HG03095 (cell line): Measurements from ENCODE around the gene SPAG16.
"Not testable (repeated sequence)": the region's sequence is repeated elsewhere in the genome, so short reads cannot be mapped to it uniquely, and the experiment has no call there.

Experiments used
- ATAC-seq: cut with Tn5 transposase; IDR thresholded peaks from one replicate; pipeline ENCODE4 v1.9.1; 2021; ENCODE audit warnings: moderate library complexity; ENCODE audit not compliant: unreplicated experiment

SPAG16 gene

GRCh38 chr2:214057986-214058385, 773.7 kb downstream of the SPAG16 start:
- no peak for ATAC-seq

DNA sequence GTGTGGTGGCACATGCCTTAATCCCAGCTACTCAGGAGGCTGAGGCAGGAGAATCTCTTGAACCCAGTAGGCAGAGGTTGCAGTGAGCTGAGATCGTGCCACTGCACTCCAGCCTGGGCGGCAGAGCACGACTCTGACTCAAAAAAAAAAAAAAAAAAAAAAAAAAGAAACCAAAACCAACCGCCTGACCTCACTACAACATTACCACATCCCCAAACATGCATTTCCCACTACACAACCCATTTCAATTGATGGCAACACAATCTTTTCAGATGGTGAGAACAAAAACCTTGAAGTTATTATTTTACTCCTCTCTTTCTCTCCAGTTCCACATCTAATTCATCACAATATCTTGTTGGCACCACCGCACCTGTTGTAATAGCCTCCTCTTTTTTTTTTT, 778.0 kb downstream of the SPAG16 start:
- not testable (repeated sequence) for ATAC-seq

GRCh38 chr2:214064471-214064870, 780.2 kb downstream of the SPAG16 start:
- no peak for ATAC-seq

DNA sequence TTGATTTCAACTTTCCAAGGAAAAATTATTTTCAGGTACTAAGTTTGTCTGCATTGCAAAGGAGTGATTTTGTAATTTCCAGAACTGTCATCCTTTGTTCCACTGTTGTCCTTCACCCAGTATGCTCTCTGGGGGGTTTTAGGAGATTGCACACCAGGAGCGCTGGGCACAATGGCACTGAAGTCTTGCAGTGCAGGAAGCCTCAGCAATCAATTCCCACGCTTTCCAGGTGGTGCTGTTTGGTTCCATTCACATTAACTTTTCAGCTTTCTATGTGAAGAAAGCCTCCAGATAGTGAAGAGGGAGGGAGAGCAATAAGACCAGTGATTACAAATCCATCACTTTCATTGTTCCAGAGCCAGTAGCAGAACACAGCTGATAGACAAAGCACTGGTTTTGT, 782.6 kb downstream of the SPAG16 start:
- no peak for ATAC-seq

DNA sequence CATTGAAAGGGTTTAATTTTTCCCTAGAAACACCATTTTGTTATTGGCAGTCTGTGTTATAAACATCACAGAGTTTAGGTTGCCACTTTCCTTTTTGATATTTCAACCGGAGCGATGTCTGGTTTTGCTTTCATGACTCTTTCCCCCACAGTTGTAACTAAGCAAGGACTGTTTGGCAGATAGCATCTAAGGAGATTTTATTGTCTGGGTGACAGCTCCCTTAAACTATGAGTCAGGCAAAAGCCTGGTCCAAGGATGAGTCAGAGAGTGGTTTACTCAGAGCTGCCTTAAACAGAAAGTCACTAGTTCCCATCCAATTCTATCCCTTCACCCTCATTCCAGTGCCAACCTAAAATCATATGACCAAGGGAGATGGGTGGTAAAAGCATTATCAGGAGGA, 785.0 kb downstream of the SPAG16 start:
- ATAC-seq, result no peak

DNA sequence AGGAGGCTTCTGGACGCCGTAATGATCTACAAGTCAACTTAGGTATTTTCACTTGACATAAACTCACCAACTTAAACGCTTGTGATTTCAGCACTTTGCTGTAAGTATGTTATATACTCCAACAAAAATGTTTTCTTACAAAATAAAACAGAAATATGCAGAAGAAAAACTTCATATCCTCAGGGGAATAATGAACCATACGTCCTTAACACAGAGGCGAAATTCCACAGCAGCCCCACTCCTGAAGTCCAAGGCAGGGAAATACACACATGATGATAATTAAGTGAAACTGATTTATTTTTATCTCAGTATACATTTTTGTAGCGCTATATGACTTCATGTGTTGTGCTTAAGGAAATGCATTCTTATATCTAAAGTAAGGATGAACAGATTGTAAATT, 791.2 kb downstream of the SPAG16 start:
- ATAC-seq, result no peak

GRCh38 chr2:214076527-214076926, 792.3 kb downstream of the SPAG16 start:
- ATAC-seq, result no peak

DNA sequence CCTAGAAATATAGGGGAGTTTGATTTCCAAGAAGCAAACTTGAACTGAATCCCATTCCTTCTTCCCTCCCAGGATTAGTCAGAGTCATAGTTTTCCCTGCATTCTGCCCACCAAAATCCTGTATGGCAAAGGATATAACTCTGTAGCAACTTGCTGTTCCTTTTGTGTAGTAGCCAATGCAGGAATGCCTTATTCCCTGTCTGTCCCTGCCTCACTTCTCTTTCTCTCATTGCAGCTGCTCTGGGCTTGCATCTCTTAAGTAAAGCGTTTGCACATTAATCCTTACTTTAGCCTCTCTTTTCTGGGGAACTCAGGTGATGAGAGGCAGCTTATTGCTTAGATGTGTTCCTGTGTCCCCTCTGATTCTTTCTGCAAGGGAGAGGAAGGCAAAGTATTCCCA, 793.5 kb downstream of the SPAG16 start:
- ATAC-seq, result no peak

DNA sequence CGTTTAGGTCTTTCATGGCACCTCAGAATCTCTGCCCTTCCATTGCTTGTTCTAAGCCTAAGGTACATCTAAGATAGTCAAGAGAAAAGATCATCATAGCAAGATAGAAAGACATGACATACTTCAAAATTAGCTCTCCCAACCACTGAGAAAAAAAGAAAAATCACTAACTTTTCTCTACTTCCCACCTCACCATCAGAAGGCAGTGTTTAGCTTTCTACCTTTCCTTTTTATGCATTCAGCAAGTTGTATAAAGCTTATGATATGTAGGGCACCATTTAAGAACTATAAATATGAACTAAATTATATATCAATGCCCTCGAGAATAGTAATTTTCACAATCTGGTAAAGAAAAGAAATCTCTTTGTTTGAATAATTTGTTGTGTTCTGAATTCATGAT, 794.8 kb downstream of the SPAG16 start:
- no peak for ATAC-seq

GRCh38 chr2:214088536-214088935, 804.3 kb downstream of the SPAG16 start:
- ATAC-seq, result no peak

GRCh38 chr2:214096208-214096715, 812.0 kb downstream of the SPAG16 start:
- ATAC-seq, result no peak

- no peak for ATAC-seq
These were observed 814.5 kb downstream of the SPAG16 start for GRCh38 chr2:214098811-214099210.

DNA sequence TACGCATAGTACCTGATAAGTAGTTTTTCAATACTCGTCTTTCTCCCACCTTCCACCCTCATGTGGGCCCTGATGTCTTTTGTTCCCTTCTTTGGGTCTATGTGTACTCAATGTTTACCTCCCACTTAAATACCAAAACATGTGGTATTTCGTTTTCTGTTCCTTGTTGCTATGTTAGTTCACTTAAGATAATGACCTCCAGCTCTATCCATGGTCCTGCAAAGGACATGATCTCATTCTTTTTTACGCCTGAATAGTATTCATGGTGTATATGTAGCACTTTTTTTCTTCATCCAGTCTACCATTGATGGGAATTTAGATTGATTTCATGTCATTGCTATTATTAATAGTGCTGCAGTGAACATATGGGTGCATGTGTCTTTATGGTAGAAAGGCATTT, 816.2 kb downstream of the SPAG16 start:
- ATAC-seq, result no peak

GRCh38 chr2:214103276-214104001, 819.2 kb downstream of the SPAG16 start:
- ATAC-seq, result no peak

DNA sequence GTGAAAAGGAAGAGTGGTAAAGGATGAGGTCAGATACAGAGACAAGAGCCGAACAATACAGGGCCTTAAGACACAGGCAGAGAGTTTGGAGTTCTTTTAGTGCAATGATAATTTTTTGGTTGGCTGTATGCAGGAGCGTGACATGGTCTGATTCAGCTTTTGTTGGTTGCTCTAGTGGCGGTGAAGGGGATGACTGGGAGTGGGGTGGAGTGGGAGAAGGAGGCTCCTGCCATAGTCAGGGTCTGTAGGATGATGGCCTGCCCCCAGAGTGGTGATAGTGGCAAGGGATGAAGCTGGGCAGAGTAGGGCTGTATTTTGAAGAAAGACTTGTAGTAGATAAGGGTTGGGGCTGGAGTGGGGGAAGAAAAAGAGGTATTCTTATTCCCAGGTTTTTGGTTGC, 820.0 kb downstream of the SPAG16 start:
- no peak for ATAC-seq

DNA sequence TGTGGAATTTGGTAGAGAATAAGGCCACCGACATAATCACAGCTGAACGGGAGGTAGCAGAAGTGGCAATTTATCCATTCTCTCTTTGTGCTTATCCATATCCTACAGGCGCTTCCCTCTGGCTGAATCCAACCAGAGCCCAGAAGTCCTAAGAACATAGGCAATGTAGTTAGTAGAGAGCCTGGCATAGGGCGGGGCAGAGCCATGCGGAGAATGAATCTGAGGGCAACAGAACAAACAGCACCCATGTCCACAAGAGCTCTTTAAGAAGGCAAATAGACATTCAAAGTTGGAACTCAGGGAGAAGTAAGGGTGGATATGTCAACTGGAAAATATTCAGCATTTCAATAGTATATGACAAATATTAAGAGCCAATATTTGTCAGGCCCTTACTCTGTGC, 820.7 kb downstream of the SPAG16 start:
- no peak for ATAC-seq

DNA sequence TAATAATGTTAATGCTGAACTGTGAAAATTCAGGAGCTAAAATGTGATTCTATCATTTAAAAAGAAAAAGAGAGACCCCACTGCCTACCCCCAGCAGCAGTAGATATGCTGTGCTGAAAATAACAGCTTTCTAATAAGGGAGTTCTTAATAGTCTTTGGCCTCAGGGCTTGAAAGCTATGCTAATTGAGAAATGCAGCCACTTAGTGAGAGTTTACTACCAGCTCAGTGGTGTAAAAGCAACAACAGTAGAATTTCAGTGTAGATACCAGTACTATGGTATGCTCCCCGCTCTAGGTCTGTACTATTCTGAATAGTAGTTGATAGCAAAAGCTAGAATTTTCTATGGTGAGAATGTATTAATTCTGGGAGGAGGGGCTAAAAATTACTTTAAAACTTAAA, 823.5 kb downstream of the SPAG16 start:
- ATAC-seq, result no peak

- ATAC-seq, result no peak
These were observed 824.3 kb downstream of the SPAG16 start for GRCh38 chr2:214108598-214108997.

- no peak for ATAC-seq
These were observed 832.8 kb downstream of the SPAG16 start for GRCh38 chr2:214117054-214117453.

DNA sequence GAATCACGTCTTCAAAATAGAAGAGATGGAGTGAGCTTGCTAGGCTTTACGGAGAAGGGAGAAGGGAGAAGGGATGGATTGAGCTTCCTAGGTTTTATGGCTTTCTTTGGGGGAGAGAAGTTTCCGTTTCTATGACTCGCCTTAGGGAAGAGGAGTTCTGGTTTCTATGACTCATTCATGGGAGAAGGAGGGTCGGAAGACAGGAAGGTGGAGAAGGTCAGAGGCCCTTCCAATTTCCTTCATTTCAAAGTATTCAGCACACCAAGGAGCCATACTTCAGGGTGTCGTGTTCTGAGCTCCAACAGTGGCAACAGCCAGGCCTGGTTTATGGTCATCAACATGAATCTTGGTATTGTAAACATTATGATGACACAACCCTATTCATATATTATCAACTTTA, 841.9 kb downstream of the SPAG16 start:
- no peak for ATAC-seq

- ATAC-seq, result no peak
These were observed 842.9 kb downstream of the SPAG16 start for GRCh38 chr2:214127170-214127569.

- no peak for ATAC-seq
These were observed 843.3 kb downstream of the SPAG16 start for GRCh38 chr2:214127571-214127970.

DNA sequence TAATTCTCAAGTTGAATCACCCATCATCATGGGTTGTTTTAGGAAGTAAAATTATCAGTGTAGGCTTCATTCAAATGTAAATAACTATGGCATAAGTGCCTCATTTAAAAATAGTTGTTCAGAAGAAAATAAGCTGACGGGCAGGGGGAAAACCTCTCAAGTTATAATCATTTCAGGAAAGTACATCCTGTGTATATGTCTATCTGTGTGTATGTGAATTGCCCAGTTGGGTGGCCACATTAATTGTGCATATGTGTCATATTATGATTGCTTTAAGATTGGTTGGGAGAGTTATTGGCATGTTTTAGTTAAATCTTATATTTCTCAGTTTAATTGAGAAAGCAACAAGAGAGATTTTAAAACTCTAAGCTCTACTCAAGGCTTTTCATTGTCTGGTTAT, 843.8 kb downstream of the SPAG16 start:
- no peak for ATAC-seq
